Anterior cingulate cortex (tissue), 58 donors: Measurements from ENCODE around the gene CDC25C.

ENCODE experiments used
- DNase-seq, 58 donors: peaks; one replicate each; lab custom pipeline; 2025; lab: John Stamatoyannopoulos, UW

Gene CDC25C

GRCh38 chr5:138240650-138241385 lies 90.8 kb downstream of the CDC25C start:
- DNase-seq, result no peak

GRCh38 chr5:138238034-138238433 lies 93.6 kb downstream of the CDC25C start:
- DNase-seq, result no peak
